Jurkat, Clone E6-1 (cell line): ENCODE data around the gene CMTM6.
A peak's percentile ranks its signal among the peaks of the same experiment; 100 is the strongest.
"Not testable (repeated sequence)": the region's sequence is repeated elsewhere in the genome, so short reads cannot be mapped to it uniquely, and the experiment has no call there.

ENCODE experiments used
- DNase-seq: peaks from one replicate; pipeline ENCODE4 v3.0.0-alpha.2; 2011; ENCODE audit warnings: low read depth, low spot score
- H3K4me3 ChIP-seq: 2 replicates; pipeline ENCODE4 v1.5.1; 2011; ENCODE audit warnings: mild to moderate bottlenecking, low read length, control low read depth, moderate library complexity

Gene CMTM6

GRCh38 chr3:32500880-32501782 is 1.5 kb downstream of the CMTM6 start:
- DNase-seq, result no peak
- H3K4me3 ChIP-seq, result peak overlapping the region; percentile 63

- no peak overlapping the region for H3K4me3 ChIP-seq
- no peak for DNase-seq
These were observed 2.4 kb downstream of the CMTM6 start for GRCh38 chr3:32500231-32500630.

DNA sequence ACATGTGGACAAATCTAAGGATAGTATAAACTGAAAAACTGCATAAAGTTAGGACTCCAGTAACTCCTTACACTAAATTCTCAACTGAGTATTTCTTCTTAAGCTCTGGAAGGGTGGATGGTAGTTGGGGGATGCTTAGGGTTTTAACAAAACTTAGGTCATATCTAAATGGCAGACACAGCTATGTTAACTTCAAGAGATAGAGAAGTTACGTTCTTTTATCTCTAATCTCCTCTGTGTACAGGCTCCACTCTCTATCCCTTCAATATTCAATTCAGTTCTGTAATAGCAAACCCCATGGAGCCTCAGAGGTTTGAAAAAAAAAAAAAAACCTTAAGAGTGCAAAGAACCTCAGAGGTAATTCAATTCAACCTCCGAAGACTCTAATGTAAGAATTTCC is 3.1 kb downstream of the CMTM6 start:
- DNase-seq, result no peak

GRCh38 chr3:32498992-32499391 is 3.7 kb downstream of the CMTM6 start:
- no peak for DNase-seq
- no peak overlapping the region for H3K4me3 ChIP-seq

More for the DNA sequence above, 3.1 kb downstream of the CMTM6 start:
- H3K4me3 ChIP-seq, result no peak overlapping the region

DNA sequence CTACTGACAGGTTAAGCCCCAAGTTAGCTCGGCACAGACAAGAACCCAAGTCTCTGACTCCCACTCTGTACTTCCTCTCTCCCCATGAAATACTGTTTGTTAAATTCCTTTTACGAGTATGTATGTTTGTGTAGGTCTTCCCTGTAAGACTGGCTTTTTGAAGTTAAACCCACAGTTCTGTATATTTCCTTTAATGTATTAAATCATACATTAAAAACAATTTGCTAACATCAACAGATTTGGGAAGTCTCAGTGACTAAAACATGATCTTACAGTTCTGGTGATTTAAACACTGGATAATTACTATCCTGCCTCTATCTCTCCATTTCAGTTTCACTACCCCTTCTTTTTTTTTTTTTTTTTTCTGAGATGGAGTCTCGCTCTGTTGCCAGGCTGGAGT is 4.4 kb downstream of the CMTM6 start:
- H3K4me3 ChIP-seq, result no peak overlapping the region
- DNase-seq, result no peak

DNA sequence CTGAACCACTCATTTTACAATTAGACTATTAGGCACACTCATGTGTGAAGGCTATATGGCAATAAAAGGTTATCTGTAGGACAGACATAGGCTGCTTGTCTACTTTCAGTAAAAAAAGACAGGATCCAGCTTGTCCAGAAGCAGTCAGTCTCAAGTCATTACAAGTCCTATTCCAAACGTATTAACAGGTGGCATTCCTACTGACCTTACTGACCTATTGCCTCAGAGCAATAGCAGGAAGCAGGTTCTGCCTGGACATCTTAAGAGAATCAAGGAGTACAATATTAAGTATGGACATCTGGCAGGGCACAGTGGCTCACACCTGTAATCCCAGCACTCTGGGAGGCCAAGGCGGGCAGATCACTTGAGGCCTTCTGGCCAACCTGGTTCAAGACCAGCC is 7.0 kb downstream of the CMTM6 start:
- no peak for DNase-seq
- H3K4me3 ChIP-seq, result no peak overlapping the region

GRCh38 chr3:32495085-32495484 is 7.6 kb downstream of the CMTM6 start:
- DNase-seq, result no peak
- H3K4me3 ChIP-seq, result no peak overlapping the region

GRCh38 chr3:32493437-32494414 is 8.9 kb downstream of the CMTM6 start:
- H3K4me3 ChIP-seq, result no peak overlapping the region
- no peak for DNase-seq

- DNase-seq, result no peak
These were observed 9.8 kb downstream of the CMTM6 start for GRCh38 chr3:32492684-32493436.

GRCh38 chr3:32488474-32489008 is 14.1 kb downstream of the CMTM6 start:
- no peak for DNase-seq
- no peak overlapping the region for H3K4me3 ChIP-seq

More at GRCh38 chr3:32492684-32493436, 9.8 kb downstream of the CMTM6 start:
- H3K4me3 ChIP-seq, result no peak overlapping the region

- no peak for DNase-seq
- H3K4me3 ChIP-seq, result no peak overlapping the region
These were observed 14.7 kb downstream of the CMTM6 start for GRCh38 chr3:32487781-32488473.

DNA sequence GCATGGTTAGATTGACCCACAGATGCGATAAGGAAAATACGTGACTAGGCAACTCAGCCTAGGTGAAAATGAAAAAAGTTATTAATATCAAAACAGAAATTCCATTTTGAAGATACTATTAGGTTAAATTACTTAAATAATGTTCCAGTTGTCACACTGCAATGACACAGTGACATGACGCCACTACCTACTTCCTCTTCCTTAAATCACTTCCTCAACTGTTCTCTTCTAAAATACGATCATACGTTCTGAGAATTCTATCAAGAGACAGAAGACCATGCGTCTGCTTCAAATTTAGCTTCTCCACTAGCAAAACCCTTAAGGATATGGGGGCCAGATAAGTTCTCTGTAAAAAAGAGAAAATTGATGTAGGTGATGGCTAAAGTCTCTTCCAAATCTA is 18.2 kb downstream of the CMTM6 start:
- no peak for DNase-seq
- no peak overlapping the region for H3K4me3 ChIP-seq

DNA sequence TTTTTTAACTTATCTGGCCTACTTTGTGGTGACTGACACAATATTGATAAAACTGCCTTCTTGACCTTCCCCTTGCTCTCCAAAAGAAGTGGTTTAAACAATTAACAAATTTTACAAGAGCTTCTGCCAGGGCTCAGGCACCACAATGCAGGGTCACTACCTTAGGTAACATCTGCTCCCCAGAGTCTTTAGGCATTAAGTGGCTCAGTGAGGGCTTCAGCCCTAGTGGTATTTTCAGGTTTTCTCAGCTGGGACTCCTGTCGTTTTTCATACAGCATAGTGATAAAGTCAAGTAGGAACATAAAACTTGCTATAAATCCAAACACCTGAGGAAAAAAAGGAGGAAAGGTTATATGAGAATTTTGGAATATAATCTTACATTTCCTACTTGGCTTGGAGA is 18.9 kb downstream of the CMTM6 start:
- no peak overlapping the region for H3K4me3 ChIP-seq
- DNase-seq, result no peak

GRCh38 chr3:32482693-32483092 is 20.0 kb downstream of the CMTM6 start:
- no peak for DNase-seq
- H3K4me3 ChIP-seq, result no peak overlapping the region

DNA sequence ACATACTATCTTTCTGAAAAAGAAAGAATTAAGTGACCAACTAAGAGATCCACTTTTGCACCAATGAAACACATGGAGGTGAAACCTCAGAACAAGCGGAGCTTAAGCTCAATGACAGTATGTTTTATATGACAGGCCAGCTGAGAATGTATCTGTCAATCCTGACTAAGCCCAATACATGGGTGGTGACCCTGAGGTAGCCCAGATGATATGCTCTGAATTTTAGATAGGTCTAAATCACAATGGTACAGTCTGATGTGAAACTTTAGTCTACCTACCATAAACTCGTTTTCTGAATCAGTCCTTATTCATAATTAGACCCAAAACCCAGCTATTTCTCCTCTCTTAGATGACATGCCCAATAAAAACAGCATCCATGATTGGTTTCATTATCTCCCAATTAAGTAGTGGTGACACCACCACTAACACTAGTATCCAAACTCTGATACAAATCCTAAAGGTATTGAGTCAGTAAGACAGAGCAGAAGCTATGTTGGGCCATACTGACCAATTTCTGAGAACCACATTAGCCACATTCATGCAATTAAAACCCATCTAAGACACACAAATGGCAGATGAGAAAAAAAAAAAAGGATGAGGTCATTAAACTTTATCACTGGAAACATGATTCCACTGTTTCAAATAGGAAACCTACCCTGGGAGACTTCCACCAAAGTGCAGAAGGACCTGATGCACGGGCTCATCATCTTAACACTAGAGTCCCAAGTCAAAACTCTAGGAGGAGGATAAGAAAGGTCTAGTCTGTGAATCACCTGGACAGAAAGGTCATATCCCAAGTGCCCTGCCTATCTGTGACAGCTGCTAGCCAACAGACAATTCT is 20.6 kb downstream of the CMTM6 start:
- no peak for DNase-seq
- H3K4me3 ChIP-seq, result no peak overlapping the region

DNA sequence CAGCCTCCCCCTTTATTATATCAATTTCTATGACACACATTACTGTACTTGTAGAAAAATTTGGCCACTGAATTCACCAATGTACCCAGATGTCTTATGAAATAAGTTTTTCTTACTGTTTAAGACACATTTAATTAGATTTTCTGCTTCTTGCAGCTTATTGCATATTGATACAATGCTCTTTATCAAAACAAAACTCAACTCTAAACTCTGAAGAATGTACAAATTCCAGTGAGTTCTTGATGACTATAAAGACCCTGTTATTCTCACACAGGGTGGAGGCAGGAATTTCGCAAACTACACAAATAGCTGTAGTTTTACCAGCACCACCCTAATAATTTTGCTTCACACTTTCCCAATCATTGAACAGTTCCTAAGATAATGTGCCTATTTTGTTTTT is 22.0 kb downstream of the CMTM6 start:
- no peak for DNase-seq
- H3K4me3 ChIP-seq, result no peak overlapping the region

DNA sequence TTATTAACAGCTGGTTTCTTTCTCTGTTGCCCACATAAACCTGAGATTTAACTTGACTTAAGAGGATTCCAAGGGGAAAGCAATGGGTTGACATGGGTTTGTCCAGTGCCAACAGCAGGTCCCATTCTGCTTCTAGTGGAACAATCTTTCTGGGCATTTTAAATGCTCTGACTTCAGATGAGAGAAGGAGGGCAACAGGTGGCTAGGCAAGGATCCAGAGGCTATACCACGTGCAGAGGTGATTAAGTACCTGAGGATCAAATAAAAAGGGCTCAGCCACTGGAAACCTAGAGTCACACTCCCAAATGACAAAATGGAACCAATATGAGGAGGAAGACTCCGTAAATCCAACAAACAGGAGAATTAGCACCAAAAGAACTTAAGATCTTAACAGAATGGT is 28.5 kb downstream of the CMTM6 start:
- no peak overlapping the region for H3K4me3 ChIP-seq
- no peak for DNase-seq

DNA sequence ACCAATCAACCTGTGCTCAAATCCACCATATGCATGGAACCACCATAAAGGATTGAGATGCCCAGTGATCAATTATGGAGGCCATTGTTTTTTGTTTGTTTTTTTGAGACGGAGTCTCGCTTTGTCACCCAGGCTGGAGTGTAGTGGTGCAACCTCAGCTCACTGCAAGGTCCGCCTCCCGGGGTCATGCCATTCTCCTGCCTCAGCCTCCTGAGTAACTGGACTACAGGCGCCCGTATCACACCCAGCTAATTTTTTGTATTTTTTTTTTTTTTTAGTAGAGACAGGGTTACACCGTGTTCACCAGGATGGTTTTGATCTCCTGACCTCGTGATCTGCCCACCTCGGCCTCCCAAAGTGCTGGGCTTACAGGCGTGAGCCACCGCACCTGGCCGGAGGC is 30.5 kb downstream of the CMTM6 start:
- DNase-seq, H3K4me3 ChIP-seq: not testable (repeated sequence)
